HG02870 (cell line): ENCODE measurements around the gene GK.
"Not testable (repeated sequence)": the region's sequence is repeated elsewhere in the genome, so short reads cannot be mapped to it uniquely, and the experiment has no call there.

Source experiments
- ATAC-seq: cut with Tn5 transposase; IDR thresholded peaks from one replicate; pipeline ENCODE4 v1.9.1; 2021; ENCODE audit warnings: mild to moderate bottlenecking, moderate library complexity; ENCODE audit not compliant: unreplicated experiment

The GK gene

DNA sequence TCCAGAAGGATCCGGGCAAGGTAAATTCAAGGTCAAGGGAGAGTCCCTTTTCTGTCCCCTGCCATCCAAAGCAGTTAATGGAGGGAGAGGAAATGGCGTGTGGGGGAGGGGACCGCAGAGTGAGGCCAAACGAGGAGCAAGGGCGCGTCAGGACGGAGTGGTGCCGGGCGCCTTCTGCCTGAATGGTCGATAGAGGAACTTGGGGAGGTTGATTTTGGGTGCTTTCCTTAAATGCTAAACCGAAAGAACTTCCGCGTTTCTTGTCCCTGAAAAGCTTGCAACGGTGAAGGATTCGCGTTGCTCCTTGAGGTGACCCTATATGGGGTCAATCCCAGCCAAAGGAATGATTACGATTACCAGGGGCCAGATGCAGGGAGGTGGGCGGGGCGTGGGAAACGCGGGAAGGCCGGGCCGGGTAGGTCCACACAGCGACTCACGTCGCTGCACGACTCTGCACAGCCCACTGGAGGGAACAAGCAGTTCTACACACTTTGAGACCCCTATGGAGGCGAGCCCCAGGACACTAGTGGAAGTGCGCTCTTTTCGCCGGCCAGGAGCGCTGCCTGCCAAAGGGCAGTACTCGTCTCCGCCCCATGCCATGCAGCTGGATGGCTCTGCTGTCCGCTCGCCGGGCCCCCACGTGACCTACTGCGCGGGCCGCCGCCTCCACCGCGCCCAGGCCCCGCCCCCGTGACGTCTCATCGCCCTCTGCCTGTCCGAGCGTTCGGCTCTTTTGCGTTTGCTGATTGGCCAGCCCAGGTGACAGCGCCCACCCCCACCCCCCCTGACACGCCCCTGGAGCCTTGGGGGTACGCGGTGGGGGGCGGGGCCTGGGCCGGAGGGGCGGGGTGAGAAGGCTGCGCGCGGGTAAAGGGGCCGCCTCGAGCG, 452 bp upstream of the GK start:
- ATAC-seq: peak; percentile 86

DNA sequence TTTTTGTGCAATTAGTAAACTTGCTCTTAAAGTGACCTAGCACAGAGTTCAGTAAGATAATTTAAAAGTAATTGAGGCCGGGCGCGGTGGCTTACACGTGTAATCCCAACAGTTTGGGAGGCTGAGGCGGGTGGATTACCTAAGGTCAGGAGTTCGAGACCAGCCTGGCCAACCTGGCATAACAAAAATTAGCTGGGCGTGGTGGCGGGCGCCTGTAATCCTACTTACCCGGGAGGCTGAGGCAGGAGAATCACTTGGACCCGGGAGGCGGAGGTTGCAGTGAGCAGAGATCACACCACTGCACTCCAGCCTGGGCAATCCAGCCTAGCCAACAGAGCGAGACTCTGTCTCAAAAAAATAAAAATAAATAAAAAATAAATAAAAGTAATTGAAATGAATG, 1.2 kb downstream of the GK start:
- ATAC-seq: not testable (repeated sequence)

- no peak for ATAC-seq
Observed at GRCh38 chrX:30654989-30655607, 1.9 kb downstream of the GK start.

- ATAC-seq: no peak
Observed at GRCh38 chrX:30655991-30656390, 2.8 kb downstream of the GK start.

DNA sequence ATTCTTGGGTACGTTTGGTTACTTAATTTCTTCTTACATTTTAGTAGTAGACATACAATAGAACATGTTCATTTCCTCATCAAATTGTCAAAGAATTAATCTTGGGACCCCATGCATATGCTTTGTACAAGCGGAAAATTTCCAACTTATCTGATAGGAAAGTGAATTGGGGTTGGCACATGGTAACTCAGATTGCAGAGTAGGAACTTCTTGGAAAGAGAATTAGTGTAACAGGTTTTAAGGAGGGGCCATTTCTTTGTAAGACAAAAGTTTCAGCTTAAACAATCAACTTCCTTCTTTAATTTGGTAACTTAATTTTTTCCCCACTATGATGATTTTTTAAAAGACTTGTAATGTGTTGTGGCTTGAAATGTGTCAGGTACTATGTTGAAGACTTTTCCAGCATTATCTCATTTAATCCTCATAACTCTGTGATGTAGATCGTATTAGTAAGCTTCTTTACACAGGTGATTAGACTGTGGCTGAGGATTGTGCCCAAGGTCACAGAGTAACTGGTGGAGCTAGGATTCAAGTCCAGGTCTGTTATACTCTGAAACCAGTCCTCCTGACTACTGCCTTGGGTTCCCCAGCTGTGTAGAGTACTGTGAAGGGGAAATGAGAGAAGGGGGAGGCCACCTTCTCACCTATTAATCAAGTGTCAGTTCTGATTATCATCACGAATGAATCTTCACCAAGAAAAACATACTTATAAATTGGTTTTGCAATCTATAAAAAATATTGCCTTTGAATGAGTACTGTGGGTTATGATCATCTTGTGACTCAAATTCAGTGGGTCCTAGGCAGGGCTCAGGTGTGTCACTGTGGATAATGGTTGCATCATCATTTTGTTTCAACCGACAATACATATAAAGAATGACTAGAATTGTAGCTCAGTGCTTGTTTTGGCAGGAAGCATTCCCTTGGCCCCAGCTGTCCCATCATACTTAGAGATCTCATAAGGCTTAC, 4.3 kb downstream of the GK start:
- ATAC-seq: no peak

DNA sequence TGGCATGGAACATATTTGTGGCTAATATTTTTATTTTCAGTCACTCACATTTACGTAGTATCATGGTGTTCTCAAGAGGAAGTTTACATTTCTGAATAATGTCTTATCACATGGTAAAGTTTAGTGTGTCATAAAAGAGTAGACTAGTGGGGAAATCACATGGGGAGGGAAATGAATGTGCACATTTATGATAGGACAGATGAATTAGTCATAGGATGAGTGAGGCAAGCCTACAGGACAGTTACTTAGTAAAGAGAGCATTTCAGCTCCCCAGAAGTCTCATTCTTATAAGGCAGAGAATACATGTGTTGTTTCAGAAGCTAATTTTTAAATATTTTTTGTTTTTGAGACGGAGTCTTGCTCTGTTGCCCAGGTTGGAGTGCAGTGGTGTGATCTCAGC, 6.2 kb downstream of the GK start:
- peak; percentile 56 for ATAC-seq

DNA sequence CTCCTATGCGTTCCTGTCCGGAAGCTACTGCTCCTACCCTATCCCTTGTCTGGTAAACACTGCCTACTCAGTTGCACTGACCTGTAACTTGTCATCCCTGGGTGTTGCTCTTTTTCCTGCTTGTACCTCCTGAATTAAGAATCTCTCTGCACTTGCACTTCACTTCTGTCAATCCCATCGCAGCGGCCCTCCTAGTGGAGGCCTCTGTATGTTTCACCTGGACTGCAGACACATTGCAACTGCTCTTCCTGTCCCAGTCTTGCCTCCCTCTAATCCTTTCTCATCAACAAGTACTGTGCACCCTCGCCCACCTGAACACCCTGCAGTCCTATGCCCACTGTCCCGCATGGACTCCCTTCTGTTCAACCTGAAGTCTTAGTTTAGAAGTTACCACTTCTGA, 8.0 kb downstream of the GK start:
- no peak for ATAC-seq

DNA sequence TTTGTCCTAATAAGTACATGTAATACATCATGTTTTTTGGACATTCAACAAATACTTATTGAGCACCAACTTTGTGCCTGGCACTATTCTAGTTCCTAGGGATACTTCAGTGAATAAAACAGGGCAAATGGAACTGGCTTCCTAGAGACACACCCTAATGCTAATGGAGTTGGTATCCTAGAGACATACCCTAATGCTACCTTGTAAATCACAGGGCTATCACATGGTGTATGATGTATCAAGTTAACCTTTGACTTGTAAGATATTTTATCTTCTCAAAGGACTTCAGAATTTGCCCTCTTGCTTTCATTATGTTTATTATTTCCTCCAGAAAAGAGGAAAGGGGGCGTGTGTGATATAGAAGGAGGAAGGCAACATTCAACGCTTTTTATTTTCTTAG, 10.1 kb downstream of the GK start:
- ATAC-seq: no peak

DNA sequence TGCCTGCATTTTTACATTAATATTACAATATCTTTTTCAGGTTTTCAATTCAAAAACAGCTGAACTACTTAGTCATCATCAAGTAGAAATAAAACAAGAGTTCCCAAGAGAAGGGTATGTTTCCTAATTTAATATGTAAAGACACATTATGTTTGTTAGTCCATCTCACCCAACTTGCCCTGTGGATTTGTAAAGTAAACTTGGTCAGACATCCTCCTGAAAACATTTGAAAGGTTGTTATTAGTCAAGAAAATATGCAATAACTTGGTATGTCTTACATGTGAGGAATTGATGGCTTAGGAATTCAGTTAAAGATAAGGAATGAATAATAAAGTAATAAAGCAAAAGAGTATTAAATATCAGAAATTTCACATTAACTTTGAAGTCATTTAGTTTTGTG, 12.2 kb downstream of the GK start:
- ATAC-seq: no peak

DNA sequence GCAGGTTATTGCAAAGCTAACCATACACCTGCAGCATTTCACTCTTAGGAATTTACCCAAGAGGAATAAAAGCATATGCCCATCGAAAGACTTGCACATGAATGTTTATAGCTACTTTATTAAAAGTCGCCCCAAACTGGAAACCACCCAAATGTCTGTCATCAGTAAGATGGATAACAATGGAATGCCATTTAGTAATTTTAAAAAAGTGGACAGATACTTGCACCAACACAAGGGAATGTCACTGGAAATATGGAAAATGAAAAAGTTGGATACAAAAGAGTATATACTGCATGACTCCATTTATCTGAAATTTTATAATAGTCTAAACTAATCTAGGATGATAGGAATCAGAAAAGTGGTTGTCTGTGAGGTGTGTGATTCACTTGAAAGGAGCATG, 12.9 kb downstream of the GK start:
- no peak for ATAC-seq

GRCh38 chrX:30668581-30668980, 15.4 kb downstream of the GK start:
- ATAC-seq: no peak

DNA sequence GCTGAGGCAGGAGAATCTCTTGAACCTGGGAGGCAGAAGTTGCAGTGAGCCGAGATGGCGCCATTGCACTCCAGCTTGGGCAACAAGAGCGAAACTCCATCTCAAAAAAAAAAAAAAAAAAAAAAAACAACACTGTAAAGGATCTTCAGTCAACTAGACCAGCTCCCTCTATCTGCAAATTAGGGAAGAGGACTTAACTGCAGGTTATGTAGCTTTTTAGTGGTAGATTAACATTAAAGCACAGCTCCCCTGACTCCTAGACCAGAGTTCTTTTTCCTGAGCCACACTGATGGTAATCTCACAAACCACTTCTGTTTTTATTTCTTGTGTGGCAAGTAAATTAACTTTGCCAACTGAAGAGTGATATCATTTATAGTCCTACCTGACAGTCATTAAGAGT, 18.0 kb downstream of the GK start:
- ATAC-seq: not testable (repeated sequence)

GRCh38 chrX:30673127-30673796, 20.0 kb downstream of the GK start:
- ATAC-seq: no peak

DNA sequence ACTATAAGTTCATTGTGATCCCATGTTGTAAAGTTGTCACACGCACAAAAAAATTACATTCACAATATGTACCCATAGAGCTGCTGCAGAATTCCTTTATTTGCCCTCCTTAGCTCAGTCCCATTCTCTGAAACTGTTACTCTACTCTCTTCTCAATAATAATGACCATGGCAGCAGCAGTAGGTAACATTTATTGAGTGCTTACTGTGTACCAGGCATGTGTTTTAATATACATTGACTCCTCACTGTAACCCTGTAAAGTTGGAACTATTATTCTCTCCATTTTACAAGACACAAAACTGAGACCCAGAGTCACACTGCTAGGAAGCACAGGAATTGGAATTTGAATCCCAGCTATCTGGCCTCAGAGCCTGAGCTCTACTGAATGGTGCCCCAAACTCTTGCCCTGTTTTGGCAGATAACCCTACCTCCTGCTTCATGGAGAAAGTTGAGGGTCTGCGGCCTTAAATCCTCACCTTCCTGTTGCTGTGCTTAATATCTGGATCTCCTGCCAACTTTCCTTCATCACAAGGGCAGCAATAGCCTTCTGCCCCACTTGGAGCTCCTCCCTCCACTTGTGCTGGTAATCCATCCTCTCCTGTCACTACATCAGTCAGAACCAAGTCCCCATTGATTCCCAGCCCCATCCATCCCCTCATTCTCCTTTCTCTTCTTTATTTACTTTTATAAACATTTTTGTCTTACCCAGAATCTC, 20.8 kb downstream of the GK start:
- ATAC-seq: no peak

DNA sequence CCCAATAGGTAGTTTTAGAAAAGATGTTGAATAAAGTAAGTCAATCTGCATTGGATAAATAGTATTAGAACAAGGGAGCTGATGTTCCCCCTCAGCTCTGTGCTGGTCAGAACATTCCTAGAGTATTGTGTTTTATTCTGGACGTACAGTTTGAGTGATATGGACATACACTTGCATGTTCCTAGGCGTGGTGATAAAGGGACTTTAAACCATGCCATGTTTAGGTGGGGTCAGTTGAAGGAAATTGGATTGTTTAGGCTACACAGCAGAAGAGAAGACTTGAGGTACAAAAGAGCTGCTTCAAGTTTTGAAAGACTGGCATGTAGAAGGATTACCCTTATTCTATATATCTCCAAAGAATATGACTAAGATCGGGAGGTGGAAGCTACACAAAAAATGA, 21.6 kb downstream of the GK start:
- ATAC-seq: no peak

DNA sequence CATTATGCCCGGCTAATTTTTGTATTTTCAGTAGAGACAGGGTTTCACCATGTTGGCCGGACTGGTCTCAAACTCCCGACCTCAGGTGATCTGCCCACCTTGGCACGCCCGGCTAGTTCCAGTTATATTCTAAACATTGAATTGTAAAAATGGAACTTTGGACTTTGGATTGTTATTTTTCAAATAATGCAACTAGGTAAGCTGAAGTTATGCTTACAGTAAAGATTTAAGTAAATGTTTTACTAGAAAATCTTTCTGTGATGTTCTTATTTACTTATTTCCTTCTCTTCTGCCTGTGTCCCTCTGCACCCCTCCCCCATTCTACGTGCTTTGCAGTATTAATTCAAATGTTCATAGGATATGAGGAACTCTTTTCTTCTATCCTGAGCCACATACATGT, 26.1 kb downstream of the GK start:
- ATAC-seq: no peak

DNA sequence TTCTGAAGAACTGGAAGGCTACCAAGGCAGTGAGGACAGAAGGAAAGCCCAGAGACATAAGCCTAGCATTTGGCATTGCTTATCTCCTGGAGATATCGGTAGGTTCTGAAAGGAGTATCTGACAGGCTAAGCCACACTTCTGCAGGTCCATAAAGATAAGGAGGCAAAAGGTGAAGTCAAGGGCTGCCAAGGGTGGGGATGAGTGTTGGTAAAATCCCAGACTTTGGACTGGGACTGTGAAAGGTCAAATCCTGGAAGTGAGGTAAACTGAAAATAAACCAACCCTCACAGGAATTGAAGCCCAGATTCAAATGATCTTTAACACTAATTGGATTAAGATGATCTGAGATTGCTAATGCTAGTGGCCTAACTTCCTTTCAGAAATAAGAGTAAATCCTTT, 27.4 kb downstream of the GK start:
- ATAC-seq: no peak

DNA sequence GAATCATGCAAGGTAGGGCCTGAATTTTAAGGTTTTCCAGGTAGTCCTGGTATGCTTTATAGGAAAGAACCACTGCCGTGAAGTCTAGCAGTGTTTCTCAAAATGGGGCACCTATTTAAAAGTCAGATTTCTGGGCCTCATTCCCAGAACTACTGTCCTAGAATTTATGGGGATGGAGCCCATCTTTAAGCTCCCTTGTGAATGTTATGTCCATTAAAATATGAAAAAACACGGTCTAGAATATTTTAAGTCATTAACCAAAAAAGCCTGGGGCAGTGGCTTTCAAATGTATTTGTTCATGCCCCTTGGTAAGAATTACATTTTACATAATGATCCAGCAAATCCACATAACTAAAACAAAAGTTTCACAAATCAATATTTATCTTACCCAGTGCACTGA, 35.4 kb downstream of the GK start:
- ATAC-seq: no peak

DNA sequence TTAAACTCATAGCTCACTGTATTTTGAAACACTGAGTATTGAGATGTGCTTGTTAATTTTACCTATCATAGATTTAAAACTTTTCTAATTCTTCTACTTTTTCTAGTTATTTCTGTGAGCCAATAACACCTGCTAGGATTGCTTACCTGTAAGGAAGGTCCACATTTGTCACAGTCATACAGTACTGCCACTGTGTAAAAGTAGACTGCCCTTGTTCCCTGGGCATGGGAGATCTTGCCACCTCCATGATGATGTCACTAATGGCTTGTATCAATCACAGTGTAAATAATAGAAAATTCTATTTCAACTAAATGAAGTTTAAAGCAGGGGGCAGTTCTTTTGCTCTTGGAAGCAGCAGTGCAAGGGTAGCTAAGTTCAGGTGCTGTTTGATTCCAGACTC, 35.9 kb downstream of the GK start:
- ATAC-seq: no peak

DNA sequence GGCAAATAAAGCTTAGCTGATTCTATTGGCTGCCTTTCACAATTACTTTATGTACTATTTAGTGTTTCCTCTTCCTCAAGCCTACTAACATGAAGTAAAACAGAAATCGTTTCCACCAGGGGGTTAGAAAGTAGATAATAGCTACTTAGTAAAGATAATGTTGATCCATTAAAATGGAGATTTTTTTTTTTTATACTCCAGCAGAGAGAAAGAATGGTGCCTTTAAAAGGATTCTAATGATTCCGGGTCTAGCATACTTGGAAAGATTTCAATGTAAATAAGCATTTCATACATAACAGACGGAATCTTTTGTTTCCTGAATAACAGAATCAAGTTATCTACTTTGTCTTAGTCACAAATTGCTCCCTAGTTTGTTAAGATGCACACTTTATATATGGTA, 37.1 kb downstream of the GK start:
- no peak for ATAC-seq
